ENCODE measurements around the gene NFKB1. TPM values are rescaled to one million over a fixed set of nuclear protein-coding genes. Genes with fewer than 3 reads are reported as not detected.

NFKB1 gene
- total RNA-seq, 2 donors from 2014 or later, result 17.8 to 19.3 TPM

GRCh38 chr4:102586002-102586643 lies 85.0 kb downstream of the NFKB1 start:
- H3K4me1 ChIP-seq, result no peaks in the 10 kb centered on the region
- H3K9me3 ChIP-seq, result peaks cover 0 to 3% of the 10 kb centered on the region in 2 donors
- no peak for DNase-seq (ENCODE audit: low spot score)
- peaks cover 45% of the 10 kb centered on the region for H3K36me3 ChIP-seq
- no peak overlapping the region for H3K27ac ChIP-seq
- no peak for TF ChIP-seq CTCF (IDR thresholded peaks at IDR 0.05)
- no peaks in the 10 kb centered on the region for H3K27me3 ChIP-seq
- H3K4me3 ChIP-seq, result no peak overlapping the region

- Histone ChIP-seq H3K4me3 (no peak overlapping the region), H3K27me3 (no peaks in the 10 kb centered on the region), H3K4me1 (no peaks in the 10 kb centered on the region), H3K27ac (no peak overlapping the region), H3K9me3 (peaks cover 0 to 8% of the 10 kb centered on the region in 2 donors), H3K36me3 (peaks cover 50% of the 10 kb centered on the region)
- no peak for DNase-seq (ENCODE audit: low spot score)
- no peak for TF ChIP-seq CTCF (IDR thresholded peaks at IDR 0.05)
These were observed 85.5 kb downstream of the NFKB1 start for GRCh38 chr4:102586644-102587021.

GRCh38 chr4:102589743-102590142 lies 88.6 kb downstream of the NFKB1 start:
- H3K4me3 ChIP-seq, result no peak overlapping the region
- H3K27ac ChIP-seq, result no peak overlapping the region
- H3K36me3 ChIP-seq, result peaks cover 42% of the 10 kb centered on the region
- DNase-seq (ENCODE audit: low spot score), result no peak
- H3K27me3 ChIP-seq, result no peaks in the 10 kb centered on the region
- no peaks in the 10 kb centered on the region for H3K4me1 ChIP-seq
- peaks cover 0 to 11% of the 10 kb centered on the region in 2 donors for H3K9me3 ChIP-seq
- TF ChIP-seq CTCF (IDR thresholded peaks at IDR 0.05), result no peak

- Histone ChIP-seq H3K27ac (no peak overlapping the region), H3K4me1 (peaks cover 0 to 5% of the 10 kb centered on the region in 2 donors), H3K9me3 (peaks cover 0 to 11% of the 10 kb centered on the region in 2 donors), H3K27me3 (no peaks in the 10 kb centered on the region), H3K4me3 (no peak overlapping the region), H3K36me3 (peaks cover 44% of the 10 kb centered on the region)
- no peak for DNase-seq (ENCODE audit: low spot score)
- no peak for TF ChIP-seq CTCF (IDR thresholded peaks at IDR 0.05)
These were observed 91.1 kb downstream of the NFKB1 start for GRCh38 chr4:102592256-102592655.

GRCh38 chr4:102593147-102593546 lies 92.0 kb downstream of the NFKB1 start:
- DNase-seq (ENCODE audit: low spot score), result no peak
- H3K27me3 ChIP-seq, result no peaks in the 10 kb centered on the region
- H3K4me1 ChIP-seq, result peaks cover 0 to 9% of the 10 kb centered on the region in 2 donors
- H3K27ac ChIP-seq, result no peak overlapping the region
- peaks cover 0 to 11% of the 10 kb centered on the region in 2 donors for H3K9me3 ChIP-seq
- H3K36me3 ChIP-seq, result peaks cover 41% of the 10 kb centered on the region
- TF ChIP-seq CTCF (IDR thresholded peaks at IDR 0.05), result no peak
- H3K4me3 ChIP-seq, result no peak overlapping the region

- Histone ChIP-seq H3K27me3 (no peaks in the 10 kb centered on the region), H3K27ac (no peak overlapping the region), H3K36me3 (peaks cover 43% of the 10 kb centered on the region), H3K9me3 (peaks cover 0 to 11% of the 10 kb centered on the region in 2 donors), H3K4me1 (peaks cover 0 to 9% of the 10 kb centered on the region in 2 donors), H3K4me3 (no peak overlapping the region)
- no peak for DNase-seq (ENCODE audit: low spot score)
- no peak for TF ChIP-seq CTCF (IDR thresholded peaks at IDR 0.05)
These were observed 92.8 kb downstream of the NFKB1 start for GRCh38 chr4:102594000-102594399.
